NCI-H82 (cell line): ENCODE results near the gene HPCA.

Source experiments
- DNase-seq: peaks from one replicate; lab custom pipeline; 2025; lab: John Stamatoyannopoulos, UW

The HPCA gene

DNA sequence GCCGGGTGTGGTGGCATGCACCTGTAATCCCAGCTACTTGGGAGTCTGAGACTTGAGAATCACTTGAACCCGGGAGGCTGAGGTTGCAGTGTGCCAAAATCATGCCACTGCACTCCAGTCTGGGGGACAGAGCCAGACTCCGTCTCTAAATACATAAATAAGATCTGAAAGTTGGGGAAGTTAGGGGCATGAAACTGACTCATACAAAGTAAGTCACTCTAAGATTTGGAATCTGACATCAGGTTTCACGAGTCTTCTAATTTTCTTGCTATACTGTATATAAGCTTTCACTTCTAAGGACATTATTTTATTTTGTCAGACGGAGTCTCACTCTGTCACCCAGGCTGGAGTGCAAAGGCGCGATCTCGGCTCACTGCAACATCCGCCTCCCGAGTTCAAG, 48.2 kb downstream of the HPCA start:
- DNase-seq = no peak

GRCh38 chr1:32937061-32937460, 50.8 kb downstream of the HPCA start:
- no peak for DNase-seq

DNA sequence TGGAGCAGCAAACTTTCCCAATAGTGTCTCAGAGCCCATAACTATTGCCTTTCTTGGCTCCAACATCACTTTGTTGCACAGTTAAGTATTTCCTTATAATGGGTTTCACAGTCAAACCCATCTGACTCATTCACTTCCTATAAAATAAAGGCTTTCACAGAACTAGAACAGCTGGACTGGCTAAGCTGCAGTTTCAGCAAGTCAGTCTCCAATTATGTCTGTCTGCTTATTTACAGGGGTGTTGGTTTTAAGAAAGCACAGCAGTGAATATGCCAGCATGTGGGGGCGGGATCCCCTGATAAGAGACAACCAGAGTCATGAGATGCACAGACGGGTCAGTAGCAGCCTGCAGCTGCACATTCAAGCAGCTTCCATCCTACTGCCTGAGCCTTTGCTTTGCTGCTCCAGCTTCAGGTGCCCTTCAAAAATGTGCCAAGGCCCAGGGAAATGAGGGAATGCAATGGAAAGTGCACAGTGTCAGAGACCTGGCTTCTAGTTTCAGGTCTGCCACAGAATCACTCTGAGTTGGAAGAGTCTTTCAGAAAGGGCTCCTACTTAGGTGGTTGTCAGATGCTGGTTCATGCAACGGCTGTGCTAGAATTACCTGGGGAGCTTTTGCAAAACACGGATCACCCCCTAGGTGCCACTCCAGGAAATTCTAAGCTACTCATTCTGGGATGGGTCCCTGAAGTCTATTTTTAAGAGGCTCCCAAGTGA, 53.5 kb downstream of the HPCA start:
- DNase-seq = peak; percentile 71

GRCh38 chr1:32944180-32944579, 57.9 kb downstream of the HPCA start:
- DNase-seq = no peak
